ENCODE data around the gene SUCLG2. TPM values are rescaled to one million over a fixed set of nuclear protein-coding genes. Genes with fewer than 3 reads are reported as not detected.

The SUCLG2 gene, protein sequence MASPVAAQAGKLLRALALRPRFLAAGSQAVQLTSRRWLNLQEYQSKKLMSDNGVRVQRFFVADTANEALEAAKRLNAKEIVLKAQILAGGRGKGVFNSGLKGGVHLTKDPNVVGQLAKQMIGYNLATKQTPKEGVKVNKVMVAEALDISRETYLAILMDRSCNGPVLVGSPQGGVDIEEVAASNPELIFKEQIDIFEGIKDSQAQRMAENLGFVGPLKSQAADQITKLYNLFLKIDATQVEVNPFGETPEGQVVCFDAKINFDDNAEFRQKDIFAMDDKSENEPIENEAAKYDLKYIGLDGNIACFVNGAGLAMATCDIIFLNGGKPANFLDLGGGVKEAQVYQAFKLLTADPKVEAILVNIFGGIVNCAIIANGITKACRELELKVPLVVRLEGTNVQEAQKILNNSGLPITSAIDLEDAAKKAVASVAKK
- 77.9 TPM for polyA plus RNA-seq (ENCODE audit: insufficient read length)
- long read RNA-seq, donor 1, transcript SUCLG2-201 (11 exons, 2,352 nt) = major isoform, 32 of 43 reads
- long read RNA-seq, donor 1, partial matches to known transcripts = 11 of 43 reads
- long read RNA-seq, donor 1, other reads (novel, unspliced or antisense) = 0 of 43 reads
- long read RNA-seq, donor 2, transcript SUCLG2-201 (11 exons, 2,352 nt) = major isoform, 16 of 30 reads
- long read RNA-seq, donor 2, partial matches to known transcripts = 14 of 30 reads
- long read RNA-seq, donor 2, other reads (novel, unspliced or antisense) = 0 of 30 reads
- long read RNA-seq, donor 3, transcript SUCLG2-201 (11 exons, 2,352 nt) = major isoform, 14 of 43 reads
- long read RNA-seq, donor 3, partial matches to known transcripts = 29 of 43 reads
- long read RNA-seq, donor 3, other reads (novel, unspliced or antisense) = 0 of 43 reads
- long read RNA-seq, donor 4, partial matches to known transcripts = 0 of 1 reads
- long read RNA-seq, donor 4, other reads (novel, unspliced or antisense) = 0 of 1 reads
- long read RNA-seq, donor 5, transcript SUCLG2-201 (11 exons, 2,352 nt) = major isoform, 46 of 69 reads
- long read RNA-seq, donor 5, partial matches to known transcripts = 23 of 69 reads
- long read RNA-seq, donor 5, other reads (novel, unspliced or antisense) = 0 of 69 reads
- long read RNA-seq, donor 6, transcript SUCLG2-201 (11 exons, 2,352 nt) = major isoform, 22 of 52 reads
- long read RNA-seq, donor 6, partial matches to known transcripts = 30 of 52 reads
- long read RNA-seq, donor 6, other reads (novel, unspliced or antisense) = 0 of 52 reads
- long read RNA-seq, donor 7, transcript SUCLG2-201 (11 exons, 2,352 nt) = major isoform, 29 of 44 reads
- long read RNA-seq, donor 7, partial matches to known transcripts = 15 of 44 reads
- long read RNA-seq, donor 7, other reads (novel, unspliced or antisense) = 0 of 44 reads
- long read RNA-seq, donor 8, transcript SUCLG2-201 (11 exons, 2,352 nt) = major isoform, 20 of 20 reads
- long read RNA-seq, donor 8, partial matches to known transcripts = 0 of 20 reads
- long read RNA-seq, donor 8, other reads (novel, unspliced or antisense) = 0 of 20 reads

DNA sequence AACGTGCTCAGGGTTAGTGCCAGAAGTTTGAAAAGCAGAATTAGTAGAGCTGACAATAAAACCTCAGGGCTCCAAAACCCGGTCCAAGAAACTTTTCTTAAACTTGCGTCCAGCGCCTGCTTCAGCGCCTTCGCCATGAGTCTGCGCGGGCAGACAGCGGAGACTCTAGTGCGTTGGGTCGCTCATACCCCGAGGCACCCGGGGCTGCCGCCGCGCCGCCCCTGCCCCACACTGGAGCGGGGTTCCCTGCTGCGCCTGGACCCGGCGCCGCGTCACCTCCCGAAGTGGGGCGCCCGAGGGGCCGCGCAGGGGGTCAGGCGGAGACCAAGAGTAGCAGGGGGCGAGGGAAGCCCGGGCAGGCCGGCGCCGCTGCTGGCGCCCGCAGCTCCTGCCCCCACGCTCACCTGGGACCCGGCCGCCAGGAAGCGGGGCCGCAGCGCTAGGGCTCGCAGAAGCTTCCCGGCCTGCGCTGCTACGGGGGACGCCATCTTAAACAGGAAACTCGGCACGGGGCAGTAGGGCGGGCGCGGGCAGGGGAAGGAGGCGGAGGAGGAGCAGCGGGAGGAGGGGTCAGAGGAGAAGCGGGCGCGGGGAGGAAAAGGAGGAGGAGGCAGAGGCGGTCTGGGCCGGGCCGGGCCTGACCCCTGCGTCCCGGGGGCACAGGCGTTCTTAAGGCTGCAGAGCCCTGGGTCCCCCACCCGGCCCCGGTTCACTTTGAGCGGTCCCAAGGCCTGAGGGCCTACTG lies at the start of gene SUCLG2:
SUCLG2 (minus strand) TSS at position 514 of the 745 bp plus-strand sequence; CDS start at position 488, 26 bp downstream.
- DNase-seq = peak; percentile 85

DNA sequence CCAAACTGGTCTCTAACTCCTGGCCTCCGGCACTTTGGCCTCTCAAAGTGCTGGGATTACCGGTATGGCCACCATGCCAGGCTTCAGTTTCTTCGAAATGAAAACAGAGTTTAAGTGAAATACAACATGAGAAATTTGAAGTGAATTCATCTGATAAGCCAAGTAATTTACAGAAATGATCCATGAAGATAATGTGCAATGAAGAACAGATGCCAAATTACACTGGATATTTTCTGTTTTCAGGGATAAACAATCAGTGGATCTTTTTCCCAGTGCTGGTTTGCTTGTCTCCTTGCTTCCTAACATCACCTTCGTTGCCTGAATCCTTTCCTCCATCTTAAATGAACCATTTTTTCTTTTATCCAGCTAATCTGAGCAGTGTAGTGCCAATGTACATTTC lies 46.2 kb upstream of the SUCLG2 start:
- no peak for DNase-seq

DNA sequence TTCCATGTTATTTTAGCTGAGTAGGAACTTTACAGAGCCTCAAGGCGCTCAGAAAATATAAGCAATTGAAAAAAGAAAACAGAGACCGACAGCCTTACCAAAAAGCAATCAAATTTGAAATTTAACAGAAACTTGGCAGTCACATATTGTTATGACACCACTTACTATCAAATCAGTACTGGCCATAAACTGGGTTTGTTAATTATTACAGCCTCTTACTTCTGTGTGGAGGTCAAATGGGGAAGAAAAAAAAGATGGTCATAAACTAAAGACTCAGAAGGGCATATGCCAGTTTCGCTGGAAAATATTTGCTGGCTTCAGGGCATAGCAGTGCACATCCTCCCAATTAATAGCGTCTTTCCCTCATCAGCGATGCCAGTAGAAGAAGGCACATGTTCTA lies 45.5 kb upstream of the SUCLG2 start:
- DNase-seq = no peak

DNA sequence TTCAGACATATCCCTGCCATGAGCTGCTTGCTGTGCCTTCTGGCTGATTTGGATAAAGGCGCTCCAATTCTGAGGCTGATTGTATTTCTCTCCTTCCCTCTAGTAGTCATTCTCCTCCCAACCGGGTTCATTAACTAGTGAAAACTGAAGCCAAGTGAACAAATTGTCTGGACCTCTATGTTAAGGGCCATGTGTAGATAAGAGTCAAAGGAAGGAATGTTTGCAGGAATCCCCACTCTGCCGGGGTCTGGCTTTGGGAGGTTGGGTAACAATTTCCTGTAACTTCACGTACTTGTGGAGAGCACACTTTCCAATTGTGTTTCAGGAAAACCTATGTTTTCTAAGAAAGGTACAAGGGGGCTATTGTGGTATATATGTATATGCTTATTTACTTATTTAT lies 38.2 kb upstream of the SUCLG2 start:
- no peak for DNase-seq

DNA sequence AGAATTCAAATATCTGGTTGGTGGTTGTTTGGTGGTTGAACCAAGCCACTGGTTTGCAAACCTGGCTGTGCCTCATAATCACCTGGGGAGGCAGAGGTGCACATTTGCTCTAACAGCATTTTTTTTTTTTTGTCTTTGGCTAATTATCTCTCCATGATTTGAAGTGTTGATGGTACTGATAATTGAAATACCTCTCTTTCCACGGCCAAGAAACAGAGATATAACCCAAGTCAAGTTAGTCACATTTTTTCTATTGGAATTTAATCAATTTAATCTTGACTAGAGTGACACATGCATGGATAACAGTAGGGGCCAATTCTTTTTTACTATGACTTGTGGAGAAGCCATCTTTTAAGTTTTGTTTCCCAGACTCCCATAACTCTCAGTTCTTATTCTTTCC lies 37.5 kb upstream of the SUCLG2 start:
- no peak for DNase-seq

DNA sequence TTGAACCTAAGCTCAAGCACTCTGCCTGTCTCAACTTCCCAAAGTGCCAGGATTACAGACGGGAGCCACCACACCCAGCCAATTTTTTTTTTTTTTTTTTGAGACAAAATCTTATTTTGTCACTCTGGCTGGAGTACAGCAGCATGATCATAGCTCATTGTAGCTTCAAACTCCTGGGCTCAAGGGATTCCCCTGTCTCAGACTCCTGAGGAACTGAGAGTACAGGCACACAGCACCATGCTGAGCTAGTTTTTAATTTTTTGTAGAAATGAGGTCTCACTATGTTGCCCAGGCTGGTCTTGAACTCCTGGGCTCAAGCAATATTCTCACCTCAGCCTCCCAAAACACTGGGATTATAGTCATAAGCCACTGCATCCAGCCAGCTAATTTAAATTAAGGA lies 36.8 kb upstream of the SUCLG2 start:
- no peak for DNase-seq

DNA sequence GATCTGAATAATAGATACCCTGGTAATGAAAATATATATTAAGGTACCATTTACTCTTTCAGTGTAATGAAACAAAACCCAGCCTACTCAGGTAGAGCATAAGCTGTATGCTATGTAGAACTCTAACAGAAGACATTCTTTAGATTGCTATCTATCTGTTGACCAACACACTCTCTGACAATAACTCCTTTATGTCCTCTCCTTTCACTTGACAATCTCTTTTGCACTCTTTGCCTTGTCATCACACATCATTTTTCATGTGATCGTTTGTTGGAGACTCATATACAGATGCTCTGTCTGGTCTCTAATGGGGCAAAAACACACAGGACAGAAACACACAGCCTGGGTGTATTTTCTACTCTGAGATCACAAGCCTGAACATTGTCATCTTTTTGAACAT lies 35.4 kb upstream of the SUCLG2 start:
- no peak for DNase-seq

DNA sequence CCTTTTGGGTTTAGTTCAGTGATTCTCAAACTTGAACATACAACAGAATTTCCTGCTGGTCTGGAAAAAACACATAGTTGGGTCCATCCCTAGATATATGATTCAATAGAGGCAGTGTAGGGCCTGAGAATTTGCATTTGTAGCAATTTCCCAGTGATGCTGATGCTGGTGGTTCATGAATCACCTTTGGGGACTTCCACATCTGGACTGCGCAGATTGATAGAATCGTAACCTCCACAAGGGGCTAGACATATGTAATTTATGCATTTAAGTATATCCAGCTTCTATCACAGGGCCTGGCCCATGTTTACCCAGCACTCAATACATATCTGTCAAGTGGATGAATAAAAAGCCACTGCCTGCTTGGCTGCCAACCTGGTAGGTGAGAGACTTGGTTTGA lies 33.8 kb upstream of the SUCLG2 start:
- no peak for DNase-seq

DNA sequence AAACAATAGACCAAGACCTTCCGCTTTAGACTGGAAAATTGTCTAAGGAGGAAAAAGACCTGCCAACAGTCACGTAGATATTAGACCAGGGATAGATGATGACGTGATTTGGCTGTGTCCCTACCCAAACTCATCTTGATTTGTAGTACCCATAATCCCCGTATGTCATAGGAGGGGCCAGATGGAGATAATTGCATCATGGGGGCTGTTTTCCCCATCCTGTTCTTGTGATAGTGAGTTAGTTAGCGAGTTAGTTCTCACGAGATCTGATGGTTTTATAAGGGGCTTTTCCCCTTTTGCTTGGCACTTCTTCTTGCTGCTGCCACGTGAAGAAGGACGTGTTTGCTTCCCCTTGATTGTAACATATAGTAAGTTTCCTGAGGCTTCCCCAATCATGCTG lies 31.7 kb upstream of the SUCLG2 start:
- no peak for DNase-seq

DNA sequence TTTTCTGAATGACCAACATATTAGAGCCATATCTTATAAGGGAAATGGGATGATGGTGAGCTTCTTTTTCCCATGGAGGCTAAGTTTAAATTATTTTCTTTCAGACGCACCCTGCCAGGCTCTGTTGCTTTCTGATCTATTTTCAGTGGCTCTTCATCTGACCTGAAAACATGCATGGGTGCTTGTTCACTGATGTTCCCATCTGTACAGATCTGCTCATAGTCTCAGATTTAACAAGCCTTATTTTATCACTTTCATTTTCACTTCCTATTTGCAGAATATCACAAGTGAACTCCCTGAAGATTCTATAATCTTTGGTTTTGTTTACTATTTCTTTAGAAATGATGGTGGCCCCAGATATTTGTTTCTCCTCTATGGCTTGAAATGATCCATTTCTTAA lies 31.1 kb upstream of the SUCLG2 start:
- no peak for DNase-seq

DNA sequence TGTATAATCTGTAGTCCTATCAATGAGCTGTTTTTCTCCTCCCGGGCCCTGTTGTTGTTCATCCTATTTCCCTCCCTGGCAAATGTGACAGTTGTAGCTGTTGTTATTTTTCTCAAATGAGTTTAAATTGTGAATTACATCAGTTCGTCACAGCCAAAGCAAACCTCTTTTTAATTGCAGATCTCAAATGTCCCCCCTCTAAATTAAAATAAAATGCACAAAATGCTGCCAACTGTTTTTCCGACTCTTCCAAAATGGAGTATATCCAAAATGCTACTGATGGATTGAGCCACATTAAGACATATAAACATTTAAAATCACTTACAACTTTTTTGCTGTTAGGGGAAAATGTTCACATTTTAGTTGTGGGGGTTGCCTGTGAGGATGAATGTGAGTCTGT lies 29.8 kb upstream of the SUCLG2 start:
- no peak for DNase-seq

DNA sequence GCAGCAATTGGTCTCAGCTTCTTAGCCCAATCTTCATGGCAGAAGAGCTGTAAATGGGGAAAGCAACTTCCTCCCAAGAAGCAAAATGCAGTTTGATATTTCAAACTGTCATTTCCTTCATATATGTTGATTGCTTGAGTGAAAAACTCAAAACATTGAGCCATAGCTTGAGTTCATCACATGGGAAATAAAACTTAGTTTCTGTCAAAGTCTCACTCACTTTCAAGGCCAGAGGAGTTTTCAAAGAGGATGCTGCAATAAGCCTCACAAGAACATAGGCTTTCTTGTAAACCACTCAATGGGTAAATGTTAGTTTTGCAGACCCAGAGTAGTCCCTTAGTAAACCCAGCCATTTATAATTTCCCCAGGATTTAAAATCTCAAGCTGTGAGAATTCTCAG lies 29.1 kb upstream of the SUCLG2 start:
- no peak for DNase-seq

DNA sequence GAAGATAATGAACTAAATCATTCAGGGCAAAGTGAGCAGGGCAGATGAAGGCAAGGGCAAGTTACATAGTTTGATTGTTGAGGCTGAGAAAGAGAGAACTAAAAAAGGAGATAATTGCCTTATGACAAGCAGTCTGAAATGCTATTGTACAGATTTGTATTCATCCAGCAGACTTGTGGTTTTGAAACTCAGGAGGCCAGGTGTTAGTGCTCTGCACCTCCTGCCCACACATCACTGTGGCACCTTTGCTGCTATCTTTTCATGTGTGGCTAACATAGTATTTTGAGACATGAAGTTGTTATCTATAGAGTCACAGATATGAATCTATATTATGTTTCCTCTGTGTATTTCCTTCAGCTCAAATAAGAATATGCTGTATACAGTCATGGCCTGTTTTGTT lies 24.3 kb upstream of the SUCLG2 start:
- DNase-seq = no peak

DNA sequence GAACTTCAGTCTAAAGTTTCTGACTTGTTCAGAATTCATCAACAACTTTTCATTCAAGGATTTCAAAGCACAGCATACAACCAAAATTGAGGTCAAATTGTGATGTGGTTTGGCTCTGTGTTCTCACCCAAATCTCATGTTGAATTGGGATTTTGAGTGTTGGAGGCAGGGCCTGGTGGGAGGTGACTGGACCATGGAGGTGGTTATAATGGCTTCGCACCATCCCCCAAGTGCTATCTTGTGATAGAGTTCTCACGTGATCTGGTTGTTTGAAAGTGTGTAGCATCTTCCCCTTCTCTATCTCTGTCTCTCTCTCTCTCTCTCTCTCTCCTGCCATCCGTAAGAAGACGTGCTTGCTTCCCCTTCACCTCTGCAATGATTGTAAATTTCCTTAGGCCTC lies 19.6 kb upstream of the SUCLG2 start:
- DNase-seq = no peak

DNA sequence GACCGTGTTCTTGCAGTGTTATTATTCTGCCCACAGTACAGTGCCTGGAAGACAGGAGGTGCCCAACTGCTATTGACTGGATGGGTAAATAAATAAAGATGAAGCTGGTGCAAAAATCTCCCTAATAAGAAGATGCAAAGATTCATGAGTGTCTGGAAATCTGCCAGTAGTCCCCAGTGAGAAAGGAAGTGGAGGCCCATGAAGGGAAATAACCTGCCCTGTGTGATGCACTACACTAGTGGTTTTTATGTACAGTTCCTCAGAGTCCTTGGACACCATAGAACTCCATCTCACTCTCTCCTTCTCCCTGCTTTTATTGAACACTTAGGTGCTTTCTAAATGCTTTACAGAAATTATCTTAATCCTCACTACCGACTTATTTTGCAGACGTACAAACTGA lies 8.3 kb upstream of the SUCLG2 start:
- DNase-seq = no peak

DNA sequence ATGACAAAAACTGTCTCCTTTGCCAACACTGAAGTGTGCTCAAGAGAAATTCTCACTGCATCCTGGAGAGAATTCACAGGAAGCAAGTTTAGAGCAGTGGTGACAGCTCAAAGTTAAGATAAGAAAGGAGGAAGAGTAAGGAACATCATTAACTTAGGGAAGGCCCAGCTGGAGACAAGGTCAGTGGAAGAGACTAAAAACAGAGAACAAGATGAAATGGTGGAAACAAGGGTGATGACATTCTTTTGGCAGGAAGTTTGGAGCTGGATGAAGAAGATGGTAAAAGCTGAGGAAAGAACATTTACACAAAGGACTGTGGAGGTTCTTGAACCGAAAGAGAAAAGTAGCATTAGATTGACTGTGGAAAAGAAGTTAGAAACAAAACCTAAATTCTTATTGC lies 6.7 kb upstream of the SUCLG2 start:
- DNase-seq = no peak

DNA sequence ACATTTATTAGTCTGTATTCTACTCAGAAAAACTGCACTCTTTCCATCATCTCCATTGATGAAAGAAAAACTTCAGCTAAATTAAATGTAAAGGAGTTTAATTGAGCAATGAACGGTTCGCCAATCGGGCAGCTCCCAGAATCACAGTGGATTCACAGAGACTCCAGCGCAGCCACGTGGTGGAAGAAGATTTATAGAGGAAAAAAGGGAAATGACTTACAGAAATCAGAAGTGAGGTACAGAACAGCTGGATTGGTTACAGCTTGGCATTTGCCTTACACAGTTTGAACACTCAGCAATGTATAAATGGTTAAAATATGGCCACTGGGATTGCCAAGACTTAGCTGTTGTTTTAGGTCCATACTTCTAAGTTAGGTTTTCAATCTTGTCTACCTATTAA lies 2.8 kb upstream of the SUCLG2 start:
- DNase-seq = no peak

DNA sequence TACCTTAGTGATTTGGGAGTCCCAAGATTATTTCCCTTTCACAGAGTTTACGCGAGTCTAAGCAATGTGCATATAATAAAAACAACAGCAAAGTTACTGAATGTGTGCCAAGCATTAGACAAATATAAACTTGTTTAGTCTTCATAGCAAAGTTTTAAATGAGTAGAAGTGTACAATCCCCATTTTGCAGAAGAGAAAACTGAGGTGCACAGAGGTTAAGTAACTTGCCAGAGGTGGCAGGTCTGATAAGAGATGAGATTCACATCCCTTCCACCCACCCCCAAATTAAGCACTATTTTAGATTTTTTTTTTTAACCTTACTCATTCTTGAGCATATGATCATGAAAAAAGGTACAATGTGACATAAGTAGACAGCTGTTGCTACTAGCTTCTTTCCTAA lies 2.2 kb upstream of the SUCLG2 start:
- no peak for DNase-seq

DNA sequence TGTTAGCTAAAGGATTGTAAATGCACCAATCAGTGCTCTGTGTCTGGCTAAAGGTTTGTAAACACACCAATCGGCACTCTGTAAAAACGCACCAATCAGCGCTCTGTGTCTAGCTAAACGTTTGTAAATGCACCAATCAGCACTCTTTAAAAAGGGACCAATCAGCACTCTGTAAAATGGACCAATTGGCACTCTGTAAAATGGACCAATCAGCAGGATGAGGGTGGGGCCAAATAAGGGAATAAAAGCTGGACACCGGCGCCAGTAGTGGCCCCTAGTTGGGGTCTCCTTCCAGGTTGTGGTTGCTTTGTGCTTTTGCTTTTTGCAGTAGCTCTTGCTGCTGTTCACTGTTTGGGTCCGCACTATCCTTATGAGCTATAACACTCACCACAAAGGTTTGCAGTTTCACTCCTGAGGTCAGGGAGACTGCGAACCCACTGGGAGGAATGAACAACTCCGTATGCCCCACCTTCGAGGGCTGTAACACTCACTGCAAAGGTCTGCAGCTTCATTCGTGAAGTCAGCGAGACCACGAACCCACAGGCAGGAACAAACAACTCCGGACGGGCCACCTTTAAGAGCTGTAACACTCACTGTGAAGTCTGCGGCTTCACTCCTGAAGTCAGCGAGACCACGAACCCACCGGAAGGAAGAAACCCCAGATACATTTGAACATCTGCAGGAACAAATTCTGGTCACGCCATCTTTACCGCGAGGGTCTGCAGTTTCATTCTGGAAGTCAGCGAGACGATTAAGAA lies 1.1 kb upstream of the SUCLG2 start:
- no peak for DNase-seq

DNA sequence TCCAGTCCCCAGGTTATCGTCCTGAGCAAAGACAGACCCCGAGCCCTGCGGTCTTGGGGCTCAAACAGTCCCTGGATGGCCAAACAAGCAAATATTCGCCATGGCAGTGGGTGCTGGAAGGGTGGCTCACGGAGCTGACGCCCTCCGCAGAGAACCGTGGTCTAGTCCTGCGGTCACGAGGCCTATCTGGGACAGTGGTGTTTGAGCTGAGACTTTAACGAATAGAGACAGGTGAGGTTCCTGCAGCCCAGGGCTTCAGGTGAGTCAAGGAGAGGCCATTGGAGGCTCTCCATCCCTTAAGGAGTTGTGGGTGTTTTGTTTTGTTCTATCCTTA lies 399 bp upstream of the SUCLG2 start:
- DNase-seq = no peak
